Neuronal stem cell (in vitro differentiated cells): ENCODE measurements around the gene DPYSL4.

Experiments used
- DNase-seq: peaks from one replicate; pipeline ENCODE4 v3.0.0-alpha.2; 2013; ENCODE audit warnings: low spot score
- H2AFZ ChIP-seq: one replicate; pipeline ENCODE4 v1.6.1; 2013; ENCODE audit warnings: mild to moderate bottlenecking, low read length, inconsistent platforms
- H2AK5ac ChIP-seq: 2 replicates; pipeline ENCODE4 v1.6.1; 2013; ENCODE audit warnings: low read depth, mild to moderate bottlenecking, inconsistent platforms, low read length, moderate library complexity, mixed read lengths
- H2BK120ac ChIP-seq: 2 replicates; pipeline ENCODE4 v1.6.1; 2013; ENCODE audit warnings: low read depth, mild to moderate bottlenecking, inconsistent platforms, low read length, moderate library complexity, mixed read lengths
- H2BK12ac ChIP-seq: one replicate; pipeline ENCODE4 v1.6.1; 2013; ENCODE audit warnings: low read length, inconsistent platforms
- H2BK15ac ChIP-seq: 2 replicates; pipeline ENCODE4 v1.6.1; 2013; ENCODE audit warnings: mild to moderate bottlenecking, low read length, inconsistent platforms, mixed read lengths
- H2BK5ac ChIP-seq: one replicate; pipeline ENCODE4 v1.6.1; 2013; ENCODE audit warnings: inconsistent platforms, mild to moderate bottlenecking, low read length, moderate library complexity
- H3K14ac ChIP-seq: one replicate; pipeline ENCODE4 v1.6.1; 2013; ENCODE audit warnings: low read length, inconsistent platforms
- H3K18ac ChIP-seq: 2 replicates; pipeline ENCODE4 v1.6.1; 2013; ENCODE audit warnings: low read length, inconsistent platforms
- H3K23ac ChIP-seq: 2 replicates; pipeline ENCODE4 v1.6.1; 2013; ENCODE audit warnings: low read depth, mild to moderate bottlenecking, mixed read lengths, low read length, inconsistent platforms; ENCODE audit not compliant: poor library complexity
- H3K27ac ChIP-seq: replicated peaks from 3 replicates; pipeline ENCODE4 v1.5.1; 2013; ENCODE audit warnings: low read length, inconsistent platforms
- H3K27me3 ChIP-seq, 3 experiments: 2 replicates each; pipeline ENCODE4 v1.6.1; 2013; ENCODE audit warnings: low read length in 3 of 3, mild to moderate bottlenecking in 2 of 3, inconsistent platforms in 1 of 3, low read depth in 1 of 3, mixed read lengths in 1 of 3, moderate library complexity in 1 of 3; ENCODE audit not compliant: control insufficient read depth in 3 of 3, insufficient read depth in 3 of 3
- H3K36me3 ChIP-seq, 2 donors: replicated peaks in 1 of 2; 2 replicates each; pipeline ENCODE4 v1.6.1; 2013; ENCODE audit warnings: low read length in 2 of 2; ENCODE audit not compliant: control insufficient read depth in 2 of 2, insufficient read depth in 2 of 2
- H3K4ac ChIP-seq: 2 replicates; pipeline ENCODE4 v1.6.1; 2013; ENCODE audit warnings: inconsistent platforms, mild to moderate bottlenecking, low read length, moderate library complexity
- H3K4me1 ChIP-seq, 2 donors: 1 replicate in 1 of 2; 2 replicates in 1 of 2; pipeline ENCODE4 v1.6.1; 2013; ENCODE audit warnings: low read length in 2 of 2, low read depth in 1 of 2; ENCODE audit not compliant: control insufficient read depth in 2 of 2, insufficient read depth in 1 of 2
- H3K4me2 ChIP-seq: one replicate; pipeline ENCODE4 v1.6.1; 2013; ENCODE audit warnings: mild to moderate bottlenecking, low read length, inconsistent platforms; ENCODE audit not compliant: insufficient read depth, poor library complexity, severe bottlenecking
- H3K4me3 ChIP-seq, 2 donors: 2 replicates each; pipeline ENCODE4 v1.5.1; 2013; ENCODE audit warnings: low read length in 2 of 2, mild to moderate bottlenecking in 2 of 2, inconsistent platforms in 1 of 2, moderate library complexity in 1 of 2
- H3K79me1 ChIP-seq: one replicate; pipeline ENCODE4 v1.6.1; 2013; ENCODE audit warnings: low read depth, mild to moderate bottlenecking, inconsistent platforms, low read length, moderate library complexity
- H3K9ac ChIP-seq: one replicate; pipeline ENCODE4 v1.6.1; 2013; ENCODE audit warnings: mild to moderate bottlenecking, low read depth, low read length, inconsistent platforms; ENCODE audit not compliant: poor library complexity
- H3K9me3 ChIP-seq, 2 donors: replicated peaks in 1 of 2; 2 replicates each; pipeline versions ENCODE3 to v1.6.1; 2013; ENCODE audit warnings: low read length in 2 of 2, mild to moderate bottlenecking in 2 of 2, inconsistent platforms in 1 of 2, low read depth in 1 of 2, mixed read lengths in 1 of 2, moderate library complexity in 1 of 2; ENCODE audit not compliant: control insufficient read depth in 2 of 2, insufficient read depth in 1 of 2
- H4K8ac ChIP-seq: one replicate; pipeline ENCODE4 v1.6.1; 2013; ENCODE audit warnings: low read depth, mild to moderate bottlenecking, inconsistent platforms, low read length, moderate library complexity
- H4K91ac ChIP-seq: one replicate; pipeline ENCODE4 v1.6.1; 2013; ENCODE audit warnings: low read length, low read depth, mild to moderate bottlenecking, inconsistent platforms; ENCODE audit not compliant: poor library complexity
- WGBS, 2 donors: extraction: QIAGEN DNeasy Blood & Tissue Kit; methylation state at CpG; one replicate each; pipeline ENCODE4 v1.1.7; 2013; ENCODE audit warnings: missing lambda C conversion rate in 2 of 2, mixed read lengths in 1 of 2; ENCODE audit not compliant: insufficient read length in 2 of 2, insufficient replicate concordance in 1 of 2; ENCODE audit errors: extremely low coverage in 2 of 2; 5-methylcytosine and 5-hydroxymethylcytosine counted together

Gene DPYSL4

GRCh38 chr10:132243626-132244025 is 56.9 kb downstream of the DPYSL4 start:
- no peak overlapping the region for H3K4me2 ChIP-seq
- H2BK120ac ChIP-seq, result peak overlapping the region; percentile 78
- H3K36me3 ChIP-seq, result no peaks in the 10 kb centered on the region
- no peak overlapping the region for H3K4ac ChIP-seq
- H2BK15ac ChIP-seq, result peak overlapping the region; percentile 75
- H2AK5ac ChIP-seq, result peak overlapping the region; percentile 100
- no peak overlapping the region for H2AFZ ChIP-seq
- DNase-seq, result no peak
- H3K4me3 ChIP-seq, result no peak overlapping the region
- no peaks in the 10 kb centered on the region for H3K27me3 ChIP-seq
- H3K79me1 ChIP-seq, result peaks cover 6% of the 10 kb centered on the region
- H4K8ac ChIP-seq, result peak overlapping the region; percentile 83
- no peaks in the 10 kb centered on the region for H3K9me3 ChIP-seq
- peak overlapping the region; percentile 60 for H3K23ac ChIP-seq
- H3K27ac ChIP-seq, result peak overlapping the region; percentile 92
- H4K91ac ChIP-seq, result peak overlapping the region; percentile 22
- peak overlapping the region; percentile 79 for H2BK5ac ChIP-seq
- H3K9ac ChIP-seq, result peak overlapping the region; percentile 30
- H3K4me1 ChIP-seq, result peaks cover 5 to 39% of the 10 kb centered on the region in 2 donors
- H3K18ac ChIP-seq, result peak overlapping the region; percentile 96
- H3K14ac ChIP-seq, result peak overlapping the region; percentile 75
- WGBS, 2 donors, result no CpG with 5 or more reads among the region's 11 CpGs
- H2BK12ac ChIP-seq, result peak overlapping the region; percentile 93

GRCh38 chr10:132245056-132245455 is 58.3 kb downstream of the DPYSL4 start:
- peak overlapping the region; percentile 92 for H3K27ac ChIP-seq
- no CpG with 5 or more reads among the region's 14 CpGs for WGBS, 2 donors

GRCh38 chr10:132246296-132246695 is 59.5 kb downstream of the DPYSL4 start:
- Histone ChIP-seq H3K18ac (peak overlapping the region; percentile 20), H2BK15ac (peak overlapping the region; percentile 100), H2AK5ac (peak overlapping the region; percentile 84), H3K4me3 (no peak overlapping the region), H2BK12ac (peak overlapping the region; percentile 14), H3K27ac (no peak overlapping the region), H3K36me3 (no peaks in the 10 kb centered on the region), H3K79me1 (peaks cover 4% of the 10 kb centered on the region), H2AFZ (no peak overlapping the region), H3K4me1 (peaks cover 5 to 36% of the 10 kb centered on the region in 2 donors), H4K91ac (peak overlapping the region; percentile 92), H3K27me3 (no peaks in the 10 kb centered on the region), H3K4ac (peak overlapping the region; percentile 46), H3K9me3 (no peaks in the 10 kb centered on the region), H3K23ac (peak overlapping the region; percentile 85), H2BK5ac (peak overlapping the region; percentile 84), H3K14ac (peak overlapping the region; percentile 4), H4K8ac (peak overlapping the region; percentile 52), H3K4me2 (no peak overlapping the region), H2BK120ac (peak overlapping the region; percentile 83), H3K9ac (no peak overlapping the region)
- no peak for DNase-seq
- no CpG with 5 or more reads among the region's 13 CpGs for WGBS, 2 donors

More at GRCh38 chr10:132245056-132245455, 58.3 kb downstream of the DPYSL4 start:
- Histone ChIP-seq H4K8ac (no peak overlapping the region), H3K23ac (no peak overlapping the region), H3K36me3 (no peaks in the 10 kb centered on the region), H3K9ac (no peak overlapping the region), H3K9me3 (no peaks in the 10 kb centered on the region), H3K27me3 (no peaks in the 10 kb centered on the region), H3K18ac (peak overlapping the region; percentile 20), H3K14ac (no peak overlapping the region), H3K4ac (no peak overlapping the region), H2BK120ac (no peak overlapping the region), H2BK5ac (no peak overlapping the region), H3K79me1 (peaks cover 6% of the 10 kb centered on the region), H3K4me3 (no peak overlapping the region), H2AFZ (no peak overlapping the region), H2BK12ac (no peak overlapping the region), H4K91ac (no peak overlapping the region), H2BK15ac (no peak overlapping the region), H2AK5ac (no peak overlapping the region), H3K4me1 (peaks cover 5 to 39% of the 10 kb centered on the region in 2 donors), H3K4me2 (no peak overlapping the region)
- DNase-seq, result peak; percentile 54

- no peak overlapping the region for H3K4me2 ChIP-seq
- no peak overlapping the region for H3K14ac ChIP-seq
- no peak overlapping the region for H3K27ac ChIP-seq
- peak overlapping the region; percentile 44 for H3K23ac ChIP-seq
- no peak for DNase-seq
- no peak overlapping the region for H2AFZ ChIP-seq
- H3K4me3 ChIP-seq, result no peak overlapping the region
- H4K91ac ChIP-seq, result no peak overlapping the region
- peak overlapping the region; percentile 84 for H2AK5ac ChIP-seq
- peak overlapping the region; percentile 20 for H3K18ac ChIP-seq
- H2BK15ac ChIP-seq, result peak overlapping the region; percentile 100
- peak overlapping the region; percentile 92 for H2BK120ac ChIP-seq
- peaks cover 4% of the 10 kb centered on the region for H3K79me1 ChIP-seq
- no peaks in the 10 kb centered on the region for H3K36me3 ChIP-seq
- H4K8ac ChIP-seq, result no peak overlapping the region
- peak overlapping the region; percentile 91 for H3K4ac ChIP-seq
- no CpG with 5 or more reads among the region's 19 CpGs for whole genome bisulfite sequencing, 2 donors
- peak overlapping the region; percentile 9 for H3K9ac ChIP-seq
- peak overlapping the region; percentile 91 for H2BK12ac ChIP-seq
- no peaks in the 10 kb centered on the region for H3K9me3 ChIP-seq
- H2BK5ac ChIP-seq, result peak overlapping the region; percentile 4
- H3K27me3 ChIP-seq, result peaks cover 0 to under 1% (median 0%) of the 10 kb centered on the region in 3 experiments
- peaks cover 4 to 32% of the 10 kb centered on the region in 2 donors for H3K4me1 ChIP-seq
These were observed 61.2 kb downstream of the DPYSL4 start for GRCh38 chr10:132247943-132248342.
